Transverse colon (tissue), 4 donors: Measurements from ENCODE around the gene CDHR4. TPM values are rescaled to one million over a fixed set of nuclear protein-coding genes. Genes with fewer than 3 reads are reported as not detected.

Source experiments
- DNase-seq: peaks from one replicate; pipeline ENCODE4 v3.0.0-alpha.2; 2019
- H3K27ac ChIP-seq, 4 donors: fragments of 200-600 bp; sonication (generic); 2 replicates each; pipeline ENCODE4 v1.5.1; 2016 to 2018; ENCODE audit warnings: inconsistent platforms in 4 of 4
- H3K27me3 ChIP-seq: fragments of 200-600 bp; sonication (generic); 2 replicates; pipeline ENCODE4 v1.5.1; 2017; ENCODE audit warnings: inconsistent platforms
- H3K36me3 ChIP-seq, 4 donors: fragments of 200-600 bp; sonication (generic); 2 replicates each; pipeline ENCODE4 v1.5.1; 2017 to 2019; ENCODE audit warnings: inconsistent platforms in 4 of 4
- H3K4me1 ChIP-seq, 4 donors: fragments of 200-600 bp; sonication (generic); 2 replicates each; pipeline ENCODE4 v1.5.1; 2017 to 2020; ENCODE audit warnings: inconsistent platforms in 4 of 4
- H3K4me3 ChIP-seq, 4 donors: fragments of 200-600 bp; sonication (generic); 1 replicate in 1 of 4; 2 replicates in 3 of 4; pipeline versions ENCODE4 v1.5.1 to v1.6.1; 2017 to 2019; ENCODE audit warnings: inconsistent platforms in 4 of 4
- H3K9me3 ChIP-seq, 2 donors: fragments of 200-600 bp; sonication (generic); 2 replicates each; pipeline ENCODE4 v1.5.1; 2017 to 2019; ENCODE audit warnings: inconsistent platforms in 2 of 2
- EP300 ChIP-seq: sonication (generic); formaldehyde crosslinking; IDR thresholded peaks from one replicate; pipeline ENCODE4 v1.6.1; 2017; ENCODE audit warnings: antibody characterized with exemption, low read depth
- POLR2A ChIP-seq: fragments of 450-650 bp; IDR thresholded peaks from one replicate; pipeline ENCODE4 v1.6.1; 2016; ENCODE audit warnings: antibody characterized with exemption, mild to moderate bottlenecking, moderate library complexity
- POLR2AphosphoS5 ChIP-seq, 3 donors: sonication (generic); formaldehyde crosslinking; IDR thresholded peaks; one replicate each; pipeline ENCODE4 v1.6.1; 2016; ENCODE audit warnings: antibody characterized with exemption in 3 of 3
- WGBS, 2 donors: methylation state at CpG; one replicate each; pipeline ENCODE4 v1.1.5; 2018; ENCODE audit warnings: low coverage in 1 of 2; 5-methylcytosine and 5-hydroxymethylcytosine counted together
- in situ Hi-C, 4 donors: fragments of 200-750 bp; cut with MboI; loops; one replicate each; pipeline versions ENCODE4 v1.15.0 to v1.15.1; 2017; ENCODE audit warnings: low sequenced_read_pairs in 3 of 4, low pct_ligation_motif_present in 1 of 4, low pct_unique_long_range_greater_than_20kb in 1 of 4
- intact Hi-C: fragments of 100-400 bp; cut with DNase I; formaldehyde crosslinking; loops from one replicate; pipeline ENCODE4 v1.15.1; 2023; ENCODE audit warnings: low total_unique reads
- total RNA-seq, 4 donors: library from RNA; depleted of rRNA; stranded (reverse); fragments of >200 nt; gene quantifications; one replicate each; pipeline ENCODE4 v1.1.0, GENCODE V29; 2016
- TF ChIP-seq, protein P1 (sequence below), 5 experiments: fragments of 200-600 bp in 3 of 5; fragments of 450-650 bp in 2 of 5; sonication (generic) in 3 of 5; IDR thresholded peaks; 1 replicate in 2 of 5; 2 replicates in 3 of 5; pipeline ENCODE4 v1.5.1; 2016 to 2017; ENCODE audit warnings: antibody characterized with exemption in 5 of 5, inconsistent platforms in 3 of 5, mild to moderate bottlenecking in 2 of 5, moderate library complexity in 1 of 5

The CDHR4 gene, protein sequence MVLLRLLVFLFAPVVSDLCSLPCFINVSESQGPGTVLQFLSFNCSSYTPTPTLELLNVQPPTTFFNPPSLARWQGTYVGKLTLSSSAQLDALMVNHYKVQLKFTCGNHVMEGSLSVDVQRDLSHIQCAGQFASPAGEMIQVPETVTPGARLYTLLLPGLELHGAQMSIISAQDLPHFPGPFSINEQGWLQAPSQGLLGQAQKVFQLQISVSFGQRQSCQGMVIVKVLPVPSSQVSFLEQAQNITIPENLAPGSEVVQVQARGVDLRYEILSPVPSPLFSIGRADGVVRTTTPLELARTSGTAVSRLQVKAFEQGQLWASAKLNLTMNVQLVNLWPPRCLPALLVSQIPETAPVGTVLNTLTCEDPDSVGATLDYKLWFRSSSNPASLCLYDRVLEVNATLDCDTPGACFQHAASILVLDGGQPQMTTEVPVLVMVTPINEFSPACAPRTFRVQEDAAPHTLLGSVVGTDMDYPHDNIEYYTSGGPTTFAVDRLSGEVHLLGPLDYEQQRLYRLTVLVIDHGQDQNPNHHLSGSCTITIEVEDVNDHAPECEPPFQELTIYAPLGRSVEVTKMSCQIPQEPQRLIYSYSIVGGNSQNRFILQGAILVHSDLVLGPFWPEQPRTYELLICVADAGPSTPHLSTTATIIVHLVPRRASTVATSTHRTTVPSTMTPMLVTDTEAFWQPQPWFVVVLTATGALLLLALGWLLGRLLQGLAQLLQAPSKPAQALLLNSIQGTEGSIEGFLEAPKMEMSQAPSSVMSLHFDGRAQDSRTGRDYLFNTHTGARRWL
- total RNA-seq: not detected

- no peak for DNase-seq
- intact Hi-C loops: no loop called here
- H3K4me3 ChIP-seq: no peak within 1 kb of the TSS
- in situ Hi-C loops: no loop called here
- H3K4me1 ChIP-seq: peaks cover 0 to 15% (median 14%) of the 10 kb centered on the region in 4 donors
- H3K36me3 ChIP-seq: no peaks in the 10 kb centered on the region
- H3K9me3 ChIP-seq: no peaks in the 10 kb centered on the region
- H3K27me3 ChIP-seq: no peaks in the 10 kb centered on the region
- H3K27ac ChIP-seq: no peak within 1 kb of the TSS
- 70% methylated on average over 4 of the region's 4 CpGs; no CpG with 5 or more reads in 1 of the 2 donors for WGBS, 2 donors
- TF ChIP-seq POLR2A (no peak), EP300 (no peak), POLR2AphosphoS5 (IDR thresholded peaks at IDR 0.05) (no peak)
- TF ChIP-seq, protein P1, sequence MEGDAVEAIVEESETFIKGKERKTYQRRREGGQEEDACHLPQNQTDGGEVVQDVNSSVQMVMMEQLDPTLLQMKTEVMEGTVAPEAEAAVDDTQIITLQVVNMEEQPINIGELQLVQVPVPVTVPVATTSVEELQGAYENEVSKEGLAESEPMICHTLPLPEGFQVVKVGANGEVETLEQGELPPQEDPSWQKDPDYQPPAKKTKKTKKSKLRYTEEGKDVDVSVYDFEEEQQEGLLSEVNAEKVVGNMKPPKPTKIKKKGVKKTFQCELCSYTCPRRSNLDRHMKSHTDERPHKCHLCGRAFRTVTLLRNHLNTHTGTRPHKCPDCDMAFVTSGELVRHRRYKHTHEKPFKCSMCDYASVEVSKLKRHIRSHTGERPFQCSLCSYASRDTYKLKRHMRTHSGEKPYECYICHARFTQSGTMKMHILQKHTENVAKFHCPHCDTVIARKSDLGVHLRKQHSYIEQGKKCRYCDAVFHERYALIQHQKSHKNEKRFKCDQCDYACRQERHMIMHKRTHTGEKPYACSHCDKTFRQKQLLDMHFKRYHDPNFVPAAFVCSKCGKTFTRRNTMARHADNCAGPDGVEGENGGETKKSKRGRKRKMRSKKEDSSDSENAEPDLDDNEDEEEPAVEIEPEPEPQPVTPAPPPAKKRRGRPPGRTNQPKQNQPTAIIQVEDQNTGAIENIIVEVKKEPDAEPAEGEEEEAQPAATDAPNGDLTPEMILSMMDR (IDR thresholded peaks at IDR 0.05): no peak
These were observed at the start of gene CDHR4 for GRCh38 chr3:49799761-49800160. Gene CDHR4 (minus strand): TSS chr3:49799873. CDS start chr3:49799812, 61 bp downstream.

GRCh38 chr3:49845694-49846093 is 46.0 kb upstream of the CDHR4 start:
- TF ChIP-seq, protein P1 (IDR thresholded peaks at IDR 0.05): no peak
- no peak for TF ChIP-seq EP300
- TF ChIP-seq POLR2A: no peak
- TF ChIP-seq POLR2AphosphoS5 (IDR thresholded peaks at IDR 0.05): no peak
- no peak overlapping the region for H3K27ac ChIP-seq
- in situ Hi-C loops (loop anchor here in 1 of 4 donors (10.0 kb wide), 1 partner anchor 141 kb away; no protein-coding TSS in a partner anchor), intact Hi-C loops (loop anchor here (10.0 kb wide), 1 partner anchor 141 kb away; no protein-coding TSS in a partner anchor)
- no peaks in the 10 kb centered on the region for H3K9me3 ChIP-seq
- no peaks in the 10 kb centered on the region for H3K36me3 ChIP-seq
- no peaks in the 10 kb centered on the region for H3K27me3 ChIP-seq
- H3K4me3 ChIP-seq: no peak overlapping the region
- WGBS, 2 donors: 84 to 94% methylated on average over 3 of the region's 3 CpGs
- H3K4me1 ChIP-seq: no peaks in the 10 kb centered on the region
- DNase-seq: no peak

- H3K27me3 ChIP-seq: no peaks in the 10 kb centered on the region
- TF ChIP-seq, protein P1 (IDR thresholded peaks at IDR 0.05): no peak
- TF ChIP-seq EP300 (no peak), POLR2AphosphoS5 (IDR thresholded peaks at IDR 0.05) (no peak), POLR2A (no peak)
- H3K36me3 ChIP-seq: no peaks in the 10 kb centered on the region
- H3K4me1 ChIP-seq: no peaks in the 10 kb centered on the region
- DNase-seq: no peak
- no peaks in the 10 kb centered on the region for H3K9me3 ChIP-seq
- no peak overlapping the region for H3K4me3 ChIP-seq
- H3K27ac ChIP-seq: no peak overlapping the region
- WGBS, 2 donors: 70 to 74% methylated on average over 3 to 5 of the region's 5 CpGs
- intact Hi-C loops (loop anchor here (10.0 kb wide), 1 partner anchor 140 kb away; no protein-coding TSS in a partner anchor), in situ Hi-C loops (loop anchor here in 1 of 4 donors (10.0 kb wide), 1 partner anchor 140 kb away; no protein-coding TSS in a partner anchor)
These were observed 45.0 kb upstream of the CDHR4 start for GRCh38 chr3:49844464-49845183.
